GDM1 (cell line): Measurements from ENCODE around the gene PCNP.
"Not testable (repeated sequence)": the region's sequence is repeated elsewhere in the genome, so short reads cannot be mapped to it uniquely, and the experiment has no call there.

Experiments used
- DNase-seq: peaks from one replicate; lab custom pipeline; 2025; lab: John Stamatoyannopoulos, UW

The PCNP gene, protein sequence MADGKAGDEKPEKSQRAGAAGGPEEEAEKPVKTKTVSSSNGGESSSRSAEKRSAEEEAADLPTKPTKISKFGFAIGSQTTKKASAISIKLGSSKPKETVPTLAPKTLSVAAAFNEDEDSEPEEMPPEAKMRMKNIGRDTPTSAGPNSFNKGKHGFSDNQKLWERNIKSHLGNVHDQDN

DNA sequence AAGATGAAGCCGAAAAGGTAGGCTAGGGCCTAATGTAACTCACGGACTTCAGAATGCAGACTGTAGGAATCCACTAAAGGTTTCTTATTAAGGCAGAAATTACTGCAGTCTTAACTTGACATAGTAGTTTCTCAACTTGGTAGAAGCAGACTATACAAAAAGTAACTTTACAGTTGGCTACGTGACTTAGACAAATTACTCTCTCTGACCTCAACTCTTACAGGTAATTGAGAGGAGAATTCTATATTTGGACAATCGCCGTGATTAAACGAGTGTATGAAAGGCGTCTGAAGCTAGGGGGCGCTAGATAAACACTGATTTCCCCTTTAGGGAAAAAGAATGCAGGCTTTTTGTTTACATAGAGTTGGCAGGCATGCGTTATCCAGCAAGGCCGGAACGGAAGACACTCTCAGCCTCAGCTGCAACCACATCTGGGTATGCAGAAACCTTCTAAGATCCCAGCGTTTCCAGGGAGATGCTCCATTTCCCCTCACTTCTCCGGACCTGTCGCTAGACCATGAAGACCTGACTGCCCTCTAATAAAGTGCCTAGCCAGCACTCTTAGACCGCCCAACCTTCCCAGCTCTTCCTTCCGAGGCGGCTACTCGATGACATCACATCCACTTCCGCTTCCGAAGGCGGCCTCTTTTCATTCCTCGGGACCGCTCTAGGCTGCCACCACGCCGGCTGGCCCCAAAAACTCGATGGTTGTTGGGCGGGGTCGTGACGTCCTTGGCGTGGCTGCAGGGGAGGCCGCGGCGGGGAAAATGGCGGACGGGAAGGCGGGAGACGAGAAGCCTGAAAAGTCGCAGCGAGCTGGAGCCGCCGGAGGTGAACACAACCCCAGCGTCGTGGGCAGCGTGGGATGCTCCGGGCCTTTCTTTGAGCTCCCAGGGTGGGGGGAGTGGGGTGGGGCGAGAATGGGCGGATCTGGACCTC, at the start of gene PCNP:
PCNP (plus strand) TSS at position 732 of the 939 bp plus-strand sequence; CDS start at position 768, 36 bp downstream.
- DNase-seq, result peak; percentile 97

DNA sequence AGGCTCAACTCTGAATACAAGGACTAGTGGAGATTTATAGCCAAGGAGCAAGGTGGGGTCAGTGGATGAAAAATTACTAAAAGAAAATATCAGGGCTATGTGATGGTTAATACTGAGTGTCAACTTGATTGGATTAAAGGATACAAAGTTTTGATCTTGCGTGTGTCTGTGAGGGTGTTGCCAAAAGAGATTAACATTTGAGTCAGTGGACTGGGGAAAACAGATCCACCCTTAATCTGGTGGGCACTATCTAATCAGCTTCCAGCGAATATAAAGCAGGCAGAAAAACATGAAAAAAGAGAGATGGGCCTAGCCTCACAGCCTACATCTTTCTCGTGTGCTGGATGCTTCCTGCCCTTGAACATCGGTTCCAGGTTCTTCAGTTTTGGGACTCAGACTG, 46.5 kb upstream of the PCNP start:
- no peak for DNase-seq

DNA sequence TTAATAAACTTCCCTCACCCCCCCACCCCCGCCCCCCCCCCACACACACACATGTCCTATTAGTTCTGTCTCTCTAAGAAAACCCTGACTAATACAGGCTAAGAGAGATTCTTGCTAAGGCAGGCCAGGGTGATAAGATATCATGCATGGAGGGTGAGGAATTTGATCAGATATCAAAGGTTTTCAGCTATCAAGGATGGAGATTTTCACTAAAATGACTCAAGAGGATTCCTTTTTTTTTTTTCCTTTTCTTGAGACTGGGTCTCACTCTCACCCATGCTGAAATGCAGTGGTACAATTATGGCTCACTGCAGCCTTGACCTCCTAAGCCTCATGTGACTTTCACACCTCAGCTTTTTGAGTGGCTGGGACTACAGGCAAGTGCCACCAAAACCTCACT, 46.1 kb upstream of the PCNP start:
- DNase-seq, result no peak

DNA sequence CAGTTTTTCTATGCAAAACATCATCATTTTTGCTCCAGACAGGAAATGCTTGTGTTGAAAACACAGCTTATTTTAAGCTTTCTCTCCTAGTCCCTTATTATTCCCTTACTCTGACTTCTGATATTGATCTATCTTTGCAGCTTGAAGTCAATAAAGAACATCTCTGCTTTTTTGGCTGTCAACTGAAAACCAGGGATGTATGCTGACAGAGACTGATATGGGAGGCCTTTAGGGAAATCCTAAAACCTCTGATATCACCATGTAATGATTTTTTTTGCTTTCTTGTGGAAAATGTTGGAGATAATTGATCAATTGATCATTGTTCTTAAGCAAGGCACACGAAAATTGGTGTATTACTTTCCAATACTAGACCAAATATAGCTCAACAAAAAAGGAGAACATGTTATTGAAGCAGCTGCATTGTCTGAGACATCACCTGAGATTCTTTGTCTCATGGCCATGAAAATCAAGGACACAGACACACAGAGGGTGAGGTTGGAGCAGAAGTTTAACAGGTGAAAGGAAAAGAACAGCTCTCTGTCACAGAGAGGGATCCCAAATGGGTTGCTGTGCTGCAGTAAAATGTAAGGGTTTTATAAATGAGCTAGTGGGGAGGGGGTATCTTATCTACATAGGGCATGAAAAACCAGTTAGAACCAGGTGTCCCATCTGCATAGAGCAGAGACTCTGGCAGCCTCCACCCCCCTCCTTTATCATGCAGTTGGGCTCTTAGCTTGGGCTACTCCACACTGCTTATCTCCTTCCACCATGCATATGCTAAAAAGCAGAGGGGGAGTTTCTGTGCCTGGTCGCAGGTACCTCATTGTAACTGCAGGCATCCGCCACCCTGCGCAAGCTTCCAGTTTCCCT, 43.9 kb upstream of the PCNP start:
- no peak for DNase-seq

DNA sequence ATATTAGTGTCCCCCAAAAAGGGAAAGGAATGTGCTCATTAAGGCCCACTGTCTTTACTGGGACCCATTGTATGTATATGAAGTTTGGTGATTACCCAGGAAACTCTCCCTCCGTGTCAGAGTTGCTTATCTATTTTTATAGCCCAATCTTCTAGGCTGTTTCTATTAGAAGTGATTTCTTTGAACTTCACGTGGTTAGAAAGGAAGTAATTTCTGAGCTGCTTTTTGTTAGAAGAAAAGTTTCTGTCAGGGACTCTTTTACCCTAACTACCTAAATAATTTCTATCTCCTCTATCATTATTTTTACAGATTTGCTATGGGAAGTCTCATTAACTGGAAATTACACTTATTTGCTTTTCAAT, 43.3 kb upstream of the PCNP start:
- DNase-seq, result no peak

DNA sequence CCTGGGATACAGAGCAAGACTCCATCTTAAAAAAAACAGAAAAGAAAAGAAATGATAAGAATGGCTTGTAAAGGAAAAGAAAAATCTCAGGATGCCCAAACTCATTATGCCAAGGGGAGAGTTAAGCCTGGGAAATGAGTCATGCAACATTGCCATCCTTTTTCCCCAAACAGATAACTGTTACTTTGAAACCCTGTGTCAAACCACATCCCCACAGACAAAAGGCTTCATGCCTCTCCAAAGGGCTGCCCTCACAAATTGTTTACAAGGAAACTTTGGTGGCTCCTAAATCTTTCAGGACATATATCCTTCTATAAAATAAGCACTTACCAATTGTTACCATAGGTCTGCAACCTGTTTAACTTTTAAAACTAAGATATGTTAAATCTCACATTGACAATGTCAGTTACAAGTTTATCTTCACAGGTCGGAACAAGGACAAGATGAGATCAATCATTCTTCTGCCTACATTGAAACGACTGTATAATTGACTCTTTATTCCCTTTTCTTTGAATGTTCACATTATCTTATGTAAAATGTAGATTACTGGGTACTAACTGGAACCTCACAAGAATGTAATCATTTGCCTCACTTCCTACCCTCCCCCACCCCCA, 42.4 kb upstream of the PCNP start:
- no peak for DNase-seq

DNA sequence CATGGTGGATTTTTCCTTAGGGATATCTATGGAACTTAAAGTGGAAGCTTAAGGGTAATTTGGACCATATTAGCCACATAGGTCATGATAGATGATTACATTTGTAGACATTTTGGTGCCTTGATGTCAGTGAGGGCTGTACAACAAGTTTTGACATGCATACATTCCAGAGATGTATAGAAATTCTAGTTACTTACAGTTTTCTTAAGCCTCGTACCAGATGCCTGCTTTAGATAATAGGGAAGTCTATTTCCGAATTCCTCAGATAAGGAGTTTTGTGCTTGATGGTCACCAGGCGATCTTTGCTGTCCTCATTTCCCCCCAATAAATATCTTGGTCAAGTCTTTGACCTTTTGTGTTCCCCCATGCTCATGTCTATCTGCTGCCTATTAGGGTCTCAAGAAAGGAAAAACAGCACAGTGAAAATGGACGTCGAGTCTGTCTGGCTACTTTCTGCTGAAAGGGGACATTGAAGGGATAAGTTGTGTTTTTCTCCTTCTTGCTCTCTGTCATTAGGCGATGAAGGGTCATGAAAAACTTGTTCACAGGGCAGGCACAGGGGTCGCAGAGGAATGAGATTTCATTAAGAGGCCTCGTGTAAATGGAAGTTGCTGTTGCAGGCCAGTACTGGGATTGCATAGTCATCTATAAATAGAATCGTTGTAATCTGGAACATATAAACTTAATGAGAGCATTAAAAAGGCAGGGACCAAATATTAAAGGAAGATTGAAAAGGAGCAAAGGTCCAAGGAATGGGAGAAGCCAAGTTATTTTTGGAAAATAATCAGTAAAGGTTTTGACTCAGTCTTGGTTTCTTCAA, 41.0 kb upstream of the PCNP start:
- DNase-seq, result no peak

DNA sequence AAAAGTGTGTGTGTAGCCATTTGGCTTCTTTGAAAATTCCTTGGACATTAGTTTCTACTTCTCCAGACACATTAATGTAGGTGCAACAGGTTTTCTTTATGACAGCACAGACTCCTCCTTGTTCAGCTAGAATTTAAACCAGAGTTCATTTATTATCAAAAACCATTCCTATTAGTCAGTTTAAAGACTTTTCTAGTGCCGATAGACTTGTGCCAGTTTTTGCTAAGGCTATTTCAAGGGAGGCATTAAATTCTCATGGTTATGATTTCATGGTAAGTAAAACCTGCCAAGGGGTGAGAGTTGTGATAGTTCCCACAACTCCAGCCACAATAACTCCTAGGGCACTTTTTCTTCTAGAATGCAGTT, 40.4 kb upstream of the PCNP start:
- no peak for DNase-seq

DNA sequence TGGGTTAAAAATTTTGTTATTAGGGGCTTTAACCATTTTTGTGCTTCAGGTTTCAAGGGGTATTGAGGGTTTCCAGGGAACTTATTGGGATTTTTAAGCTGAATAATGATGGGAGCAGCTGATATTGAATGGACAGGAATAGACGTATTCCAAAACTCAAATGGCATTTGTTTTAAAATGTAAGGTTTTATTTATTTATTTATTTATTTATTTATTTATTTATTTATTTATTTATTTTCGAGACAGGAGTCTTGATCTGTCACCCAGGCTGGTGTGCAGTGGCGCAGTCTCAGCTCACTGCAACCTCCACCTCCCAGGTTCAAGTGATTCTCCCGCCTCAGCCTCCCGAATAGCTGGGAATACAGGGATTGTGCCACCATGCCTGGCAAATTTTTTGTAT, 38.8 kb upstream of the PCNP start:
- no peak for DNase-seq

DNA sequence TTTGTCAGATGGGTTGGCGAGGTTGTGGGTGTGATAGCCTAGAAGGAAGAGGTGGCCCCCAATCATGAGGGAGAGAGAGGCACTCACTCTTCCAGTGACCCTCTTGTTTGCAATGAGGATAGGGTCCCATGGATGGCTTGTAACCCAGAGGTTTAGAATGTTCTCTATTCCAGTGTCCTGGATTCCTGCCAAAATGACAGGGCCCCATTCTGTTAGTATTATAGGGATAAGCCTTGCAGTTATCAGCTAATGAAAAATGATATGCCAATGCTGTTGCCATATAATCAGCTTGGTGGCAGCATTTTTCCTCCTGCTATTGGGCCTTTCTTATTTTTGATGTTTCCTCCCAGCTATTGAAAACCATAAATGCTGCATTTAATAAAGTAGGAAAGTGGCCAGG, 37.7 kb upstream of the PCNP start:
- no peak for DNase-seq

DNA sequence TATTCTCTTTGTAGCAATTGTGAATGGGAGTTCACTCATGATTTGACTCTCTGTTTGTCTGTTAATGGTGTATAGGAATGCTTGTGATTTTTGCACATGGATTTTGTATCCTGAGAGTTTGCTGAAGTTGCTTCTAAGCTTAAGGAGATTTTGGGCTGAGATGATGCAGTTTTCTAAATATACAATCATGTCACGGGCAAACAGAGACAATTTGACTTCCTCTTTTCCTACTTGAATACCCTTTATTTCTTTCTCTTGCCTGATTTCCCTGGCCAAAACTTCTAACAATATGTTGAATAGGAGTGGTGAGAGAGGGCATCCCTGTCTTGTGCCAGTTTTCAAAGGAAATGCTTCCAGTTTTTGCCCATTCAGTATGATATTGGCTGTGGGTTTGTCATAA, 37.0 kb upstream of the PCNP start:
- not testable (repeated sequence) for DNase-seq

DNA sequence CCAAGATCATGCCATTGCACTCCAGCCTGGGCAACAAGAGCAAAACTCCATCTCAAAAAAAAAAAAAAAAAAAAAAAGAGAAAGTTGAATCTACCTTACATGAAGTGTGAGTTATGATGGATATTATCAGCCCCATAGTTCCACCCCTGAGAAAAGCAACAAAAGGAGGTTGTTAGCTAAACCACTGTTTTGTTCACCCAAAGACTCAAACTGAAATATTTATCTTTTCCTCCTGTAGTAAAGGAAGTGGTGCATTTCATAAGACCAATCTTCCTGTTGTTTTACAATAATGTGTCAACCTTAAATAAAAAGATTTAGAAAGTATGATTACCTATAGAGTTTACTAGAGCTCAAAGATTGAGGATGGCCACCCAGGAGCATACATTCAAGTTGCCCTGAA, 31.0 kb upstream of the PCNP start:
- DNase-seq, result no peak

DNA sequence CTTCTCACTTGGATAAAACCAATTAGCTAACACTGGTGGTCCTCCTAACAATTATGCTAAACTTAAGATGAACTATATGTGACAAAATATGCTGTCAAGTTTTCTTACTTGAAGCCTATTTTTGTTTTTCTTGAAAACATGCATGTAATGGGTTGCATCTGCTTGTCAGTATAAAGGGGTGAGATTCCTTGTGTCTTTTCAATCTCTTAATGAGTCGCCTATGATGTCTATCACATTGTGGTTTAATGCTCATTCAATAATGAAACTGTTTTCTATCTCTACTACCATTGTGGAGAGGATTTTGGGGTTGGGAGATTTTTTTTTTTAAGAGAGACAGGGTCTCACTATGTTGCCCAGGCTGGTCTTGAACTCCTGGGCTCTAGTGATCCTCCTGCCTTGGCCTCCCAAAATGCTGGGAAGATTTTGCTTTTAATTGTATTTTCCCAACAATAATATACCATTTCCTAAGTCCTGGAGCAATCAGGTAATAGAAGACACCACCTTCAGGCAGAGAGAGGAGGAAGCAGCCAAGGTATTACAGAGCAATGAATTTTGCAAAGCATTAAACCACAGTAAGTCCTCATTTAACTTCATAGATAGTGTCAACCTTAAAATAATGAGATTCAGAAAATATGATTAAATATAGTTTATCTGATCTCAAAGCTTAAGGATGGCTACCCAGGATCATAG, 29.7 kb upstream of the PCNP start:
- no peak for DNase-seq

DNA sequence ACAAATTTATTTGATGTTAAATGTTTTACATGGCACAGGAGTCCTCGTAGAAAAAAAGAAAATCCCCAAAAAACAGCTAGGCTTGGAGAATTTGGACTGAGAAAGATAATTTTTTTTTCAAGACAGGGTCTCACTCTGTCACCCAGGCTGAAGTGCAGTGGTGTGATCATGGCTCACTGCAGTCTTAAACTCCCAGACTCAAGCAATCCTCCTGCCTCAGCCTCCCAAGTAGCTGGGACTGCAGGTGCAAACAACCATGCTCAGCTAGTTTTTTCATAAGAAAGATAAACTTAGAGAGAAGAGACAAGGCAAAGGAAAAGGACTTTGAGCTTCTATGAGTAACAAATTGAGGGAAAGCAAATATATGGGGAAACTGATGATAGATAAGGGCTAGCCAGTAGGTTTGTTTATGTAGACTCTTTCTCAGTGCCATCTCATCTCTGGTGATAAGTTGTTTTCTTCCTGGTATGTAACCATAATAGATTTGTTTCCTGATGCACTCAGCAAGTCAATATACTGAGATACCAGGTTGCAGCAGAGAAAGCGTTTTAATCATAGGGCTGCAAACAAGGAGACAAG, 25.4 kb upstream of the PCNP start:
- no peak for DNase-seq

DNA sequence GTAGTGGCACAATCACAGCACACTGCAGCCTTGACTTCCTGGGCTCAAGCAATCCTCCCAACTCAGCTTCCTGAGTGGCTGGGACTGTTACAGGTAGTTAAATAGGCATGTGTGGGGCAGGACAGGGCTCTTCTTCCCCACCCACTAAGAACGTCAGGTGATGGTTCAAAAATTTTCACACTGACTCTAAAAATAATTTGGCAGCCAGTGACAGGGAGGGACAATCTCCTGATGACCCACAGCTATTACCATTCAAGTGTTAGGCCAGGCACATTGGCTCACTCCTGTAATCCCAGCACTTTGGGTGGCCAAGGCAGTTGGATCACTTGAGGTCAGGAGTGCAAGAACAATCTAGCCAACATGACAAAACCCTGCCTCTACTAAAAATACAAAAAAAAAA, 24.5 kb upstream of the PCNP start:
- DNase-seq, result no peak

DNA sequence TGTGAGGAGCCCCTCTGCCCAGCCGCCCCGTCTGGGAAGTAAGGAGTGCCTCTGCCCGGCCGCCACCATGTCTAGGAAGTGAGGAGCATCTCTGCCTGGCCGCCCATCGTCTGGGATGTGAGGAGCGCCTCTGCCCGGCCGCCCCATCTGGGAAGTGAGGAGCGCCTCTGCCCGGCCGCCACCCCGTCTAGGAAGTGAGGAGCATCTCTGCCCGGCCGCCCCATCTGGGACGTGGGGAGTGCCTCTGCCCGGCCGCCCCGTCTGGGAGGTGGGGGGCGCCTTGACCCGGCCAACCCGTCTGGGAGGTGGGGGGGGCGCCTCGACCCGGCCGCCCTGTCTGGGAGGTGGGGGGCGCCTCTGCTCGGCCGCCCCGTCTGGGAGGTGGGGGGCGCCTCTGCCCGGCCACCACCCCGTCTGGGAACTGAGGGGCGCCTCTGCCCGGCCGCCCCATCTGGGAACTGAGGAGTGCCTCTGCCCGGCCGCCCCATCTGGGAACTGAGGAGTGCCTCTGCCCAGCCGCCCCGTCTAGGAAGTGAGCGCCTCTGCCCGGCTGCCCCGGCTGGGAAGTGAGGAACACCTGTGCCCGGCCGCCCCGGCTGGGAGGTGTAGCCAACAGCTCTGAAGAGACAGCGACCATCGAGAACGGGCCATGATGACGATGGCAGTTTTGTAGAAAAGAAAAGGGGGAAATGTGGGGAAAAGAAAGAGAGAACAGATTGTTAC, 22.5 kb upstream of the PCNP start:
- not testable (repeated sequence) for DNase-seq

DNA sequence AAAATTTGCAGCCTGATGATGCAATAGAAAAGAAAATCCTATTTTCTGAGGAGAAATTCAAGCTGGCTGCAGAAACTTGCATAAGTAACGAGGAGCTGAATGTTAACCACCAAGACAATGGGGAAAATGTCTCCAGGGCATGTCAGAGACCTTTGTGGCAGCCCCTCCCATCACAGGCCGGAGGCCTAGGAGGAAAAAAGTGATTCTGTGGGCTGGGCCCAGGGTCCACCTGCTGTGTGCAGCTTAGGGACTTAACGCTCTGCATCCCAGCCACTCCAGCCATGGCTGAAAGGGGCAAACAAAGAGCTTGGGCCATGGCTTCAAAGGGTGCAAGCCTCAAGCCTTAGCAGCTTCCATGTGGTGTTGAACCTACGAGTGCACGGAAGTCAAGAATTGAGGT, 20.6 kb upstream of the PCNP start:
- DNase-seq, result not testable (repeated sequence)

DNA sequence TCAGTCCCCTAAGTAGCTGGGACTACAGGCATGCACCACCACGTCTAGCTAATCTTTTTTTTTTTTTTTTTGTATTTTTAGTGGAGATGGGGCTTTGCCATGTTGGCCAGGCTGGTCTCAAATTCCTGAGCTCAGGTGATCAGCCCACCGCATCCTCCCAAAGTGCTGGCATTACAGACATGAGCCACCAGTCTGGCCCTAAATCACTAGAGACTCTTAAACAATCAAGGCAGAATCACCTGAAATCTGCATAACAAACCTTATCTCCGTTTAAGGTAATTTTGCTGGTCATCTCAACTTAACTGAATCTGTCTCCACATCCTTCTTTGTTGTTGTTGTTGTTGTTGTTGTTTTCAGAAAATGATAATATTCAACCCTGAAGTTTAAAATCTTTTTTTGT, 17.9 kb upstream of the PCNP start:
- no peak for DNase-seq

DNA sequence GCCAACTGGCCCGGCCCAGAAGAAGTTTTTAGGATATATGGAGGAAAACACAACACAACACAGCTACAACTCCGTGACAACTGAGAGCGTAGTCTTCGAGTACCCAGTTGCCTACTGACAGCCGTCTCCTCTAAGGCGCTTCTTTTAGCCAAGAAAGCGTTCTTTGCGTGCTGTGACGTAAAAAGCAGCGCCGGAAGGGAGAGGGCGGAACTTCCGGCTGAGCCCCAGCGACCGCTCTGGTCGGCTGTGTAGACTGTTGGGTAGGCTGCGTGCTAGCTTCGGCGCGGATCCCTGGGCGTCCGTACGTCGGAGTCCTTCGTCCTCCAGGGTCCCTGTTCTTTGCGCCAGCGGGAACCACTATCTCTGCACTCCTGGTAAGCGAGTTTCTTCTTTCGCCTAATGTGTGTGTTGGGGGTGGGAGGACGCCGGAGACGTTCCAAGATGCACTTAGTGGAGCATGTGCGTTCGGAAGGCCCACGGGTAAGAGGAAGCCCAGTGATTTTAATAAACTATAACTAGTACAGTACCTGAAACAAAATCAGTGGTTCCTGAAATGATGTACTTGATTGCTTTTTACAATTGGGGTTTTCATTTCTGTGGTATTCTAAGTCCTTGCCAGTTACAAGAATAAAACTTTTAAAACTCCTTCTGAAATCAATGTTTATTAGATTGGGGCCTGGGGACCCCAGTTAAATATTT, 12.2 kb upstream of the PCNP start, which contains the start of gene TRMT10C:
TRMT10C (plus strand) TSS at position 239 of the 699 bp plus-strand sequence. CDS start 2,914 bp downstream, outside the sequence.
- peak; percentile 87 for DNase-seq
